Suprapubic skin (tissue), 4 donors: ENCODE results near the gene GALNT15. TPM values are rescaled to one million over a fixed set of nuclear protein-coding genes. Genes with fewer than 3 reads are reported as not detected.

ENCODE experiments used
- DNase-seq, 2 donors: peaks; one replicate each; pipeline ENCODE4 v3.0.0-alpha.2; 2019; ENCODE audit warnings: low spot score in 2 of 2
- H3K27ac ChIP-seq: fragments of 200-600 bp; sonication (generic); one replicate; pipeline ENCODE4 v1.5.1; 2019
- H3K27me3 ChIP-seq: fragments of 200-600 bp; sonication (generic); one replicate; pipeline ENCODE4 v1.5.1; 2019
- H3K36me3 ChIP-seq: fragments of 200-600 bp; sonication (generic); one replicate; pipeline ENCODE4 v1.5.1; 2019
- H3K4me1 ChIP-seq: fragments of 200-600 bp; sonication (generic); one replicate; pipeline ENCODE4 v1.5.1; 2019
- H3K4me3 ChIP-seq: fragments of 200-600 bp; sonication (generic); one replicate; pipeline ENCODE4 v1.5.1; 2019; ENCODE audit warnings: mild to moderate bottlenecking
- H3K9me3 ChIP-seq: fragments of 200-600 bp; sonication (generic); one replicate; pipeline ENCODE4 v1.5.1; 2019
- CTCF ChIP-seq, 2 donors: fragments of 200-600 bp in 1 of 2; fragments of 450-650 bp in 1 of 2; sonication (generic) in 1 of 2; IDR thresholded peaks; one replicate each; pipeline ENCODE4 v1.5.1; 2016 to 2019; ENCODE audit warnings: antibody characterized with exemption in 2 of 2, mild to moderate bottlenecking in 1 of 2, moderate library complexity in 1 of 2
- EP300 ChIP-seq: sonication (generic); formaldehyde crosslinking; IDR thresholded peaks from one replicate; pipeline ENCODE4 v1.6.1; 2017; ENCODE audit warnings: antibody characterized with exemption
- POLR2A ChIP-seq, 2 donors: fragments of 450-650 bp; IDR thresholded peaks; one replicate each; pipeline ENCODE4 v1.6.1; 2017; ENCODE audit warnings: antibody characterized with exemption in 2 of 2, mild to moderate bottlenecking in 2 of 2, moderate library complexity in 2 of 2
- POLR2AphosphoS5 ChIP-seq, 3 donors: sonication (generic); formaldehyde crosslinking; IDR thresholded peaks; one replicate each; pipeline ENCODE4 v1.6.1; 2017; ENCODE audit warnings: antibody characterized with exemption in 3 of 3
- WGBS: methylation state at CpG from one replicate; pipeline ENCODE4 v1.1.5; 2018; 5-methylcytosine and 5-hydroxymethylcytosine counted together
- total RNA-seq, 4 donors: library from RNA; depleted of rRNA; stranded (reverse); fragments of >200 nt; gene quantifications; one replicate each; pipeline ENCODE4 v1.1.0, GENCODE V29; 2016

Gene GALNT15
- total RNA-seq, 4 donors from 2014 or later: 15.5 to 113 (median 49.1) TPM

GRCh38 chr3:16151109-16151508 lies 23.4 kb upstream of the GALNT15 start:
- Histone ChIP-seq H3K36me3 (no peaks in the 10 kb centered on the region), H3K9me3 (no peaks in the 10 kb centered on the region), H3K4me3 (no peak overlapping the region), H3K27ac (peak overlapping the region; percentile 22), H3K4me1 (peaks cover 22% of the 10 kb centered on the region), H3K27me3 (no peaks in the 10 kb centered on the region)
- TF ChIP-seq EP300 (no peak), POLR2A (IDR thresholded peaks at IDR 0.05) (no peak), POLR2AphosphoS5 (IDR thresholded peaks at IDR 0.05) (no peak), CTCF (IDR thresholded peaks at IDR 0.05) (no peak)
- DNase-seq: peak; percentile 88
- 28% methylated on average over 4 of the region's 4 CpGs for WGBS

- H3K4me1 ChIP-seq: no peaks in the 10 kb centered on the region
- no peaks in the 10 kb centered on the region for H3K9me3 ChIP-seq
- no peak overlapping the region for H3K4me3 ChIP-seq
- 71% methylated on average over 6 of the region's 6 CpGs for WGBS
- H3K27ac ChIP-seq: no peak overlapping the region
- no peak for TF ChIP-seq CTCF (IDR thresholded peaks at IDR 0.05)
- TF ChIP-seq POLR2A (IDR thresholded peaks at IDR 0.05): no peak
- no peak for TF ChIP-seq POLR2AphosphoS5 (IDR thresholded peaks at IDR 0.05)
- no peak for TF ChIP-seq EP300
- H3K27me3 ChIP-seq: no peaks in the 10 kb centered on the region
- no peak for DNase-seq
- no peaks in the 10 kb centered on the region for H3K36me3 ChIP-seq
Observed at GRCh38 chr3:16168211-16168610, 6.3 kb upstream of the GALNT15 start.

- Histone ChIP-seq H3K27me3 (no peaks in the 10 kb centered on the region), H3K9me3 (no peaks in the 10 kb centered on the region), H3K36me3 (no peaks in the 10 kb centered on the region), H3K27ac (no peak overlapping the region), H3K4me1 (peaks cover 10% of the 10 kb centered on the region), H3K4me3 (no peak overlapping the region)
- WGBS: 78% methylated on average over 2 of the region's 2 CpGs
- no peak for DNase-seq
- TF ChIP-seq EP300: no peak
- TF ChIP-seq POLR2AphosphoS5 (IDR thresholded peaks at IDR 0.05): no peak
- TF ChIP-seq POLR2A (IDR thresholded peaks at IDR 0.05): no peak
- TF ChIP-seq CTCF (IDR thresholded peaks at IDR 0.05): no peak
Observed at GRCh38 chr3:16171009-16171408, 3.5 kb upstream of the GALNT15 start.

GRCh38 chr3:16171825-16172224 lies 2.7 kb upstream of the GALNT15 start:
- TF ChIP-seq EP300 (no peak), POLR2A (IDR thresholded peaks at IDR 0.05) (no peak), POLR2AphosphoS5 (IDR thresholded peaks at IDR 0.05) (no peak), CTCF (IDR thresholded peaks at IDR 0.05) (no peak)
- Histone ChIP-seq H3K27ac (no peak overlapping the region), H3K27me3 (no peaks in the 10 kb centered on the region), H3K4me3 (no peak overlapping the region), H3K36me3 (no peaks in the 10 kb centered on the region), H3K4me1 (peaks cover 10% of the 10 kb centered on the region), H3K9me3 (no peaks in the 10 kb centered on the region)
- 96% methylated on average over 1 of the region's 1 CpG for WGBS
- no peak for DNase-seq

- H3K4me3 ChIP-seq: peak overlapping the region; percentile 53
- peaks cover 15% of the 10 kb centered on the region for H3K4me1 ChIP-seq
- H3K36me3 ChIP-seq: no peaks in the 10 kb centered on the region
- no peaks in the 10 kb centered on the region for H3K27me3 ChIP-seq
- 71% methylated on average over 5 of the region's 5 CpGs for WGBS
- no peak for DNase-seq
- no peak for TF ChIP-seq POLR2A (IDR thresholded peaks at IDR 0.05)
- no peak for TF ChIP-seq CTCF (IDR thresholded peaks at IDR 0.05)
- H3K27ac ChIP-seq: peak overlapping the region; percentile 34
- H3K9me3 ChIP-seq: no peaks in the 10 kb centered on the region
Observed at GRCh38 chr3:16173283-16174025, 1.0 kb upstream of the GALNT15 start.
